ENCODE results near the gene KLHL41. TPM values are rescaled to one million over a fixed set of nuclear protein-coding genes. Genes with fewer than 3 reads are reported as not detected.

KLHL41 gene
- total RNA-seq, 4 donors from 2014 or later: 0.99 to 2.9 (median 1.9) TPM

GRCh38 chr2:169464882-169465281 lies 44.6 kb upstream of the KLHL41 start:
- TF ChIP-seq EP300 (IDR thresholded peaks at IDR 0.05) (no peak), CTCF (IDR thresholded peaks at IDR 0.05) (no peak), POLR2AphosphoS5 (IDR thresholded peaks at IDR 0.05) (no peak), POLR2A (IDR thresholded peaks at IDR 0.05; ENCODE audit: low read depth) (no peak)
- no peaks in the 10 kb centered on the region for H3K36me3 ChIP-seq
- 47% methylated on average over 2 of the region's 2 CpGs for WGBS
- intact Hi-C loops (cut with DNase I): no loop called here
- no peaks in the 10 kb centered on the region for H3K27me3 ChIP-seq
- no peak overlapping the region for H3K27ac ChIP-seq (replicated peaks in 1 of 4)
- no peak for DNase-seq (ENCODE audit: extremely low spot score)
- H3K4me1 ChIP-seq: peaks cover 0 to 17% (median 9%) of the 10 kb centered on the region in 4 donors
- no peaks in the 10 kb centered on the region for H3K9me3 ChIP-seq
- H3K4me3 ChIP-seq: no peak overlapping the region

GRCh38 chr2:169468841-169469240 lies 40.7 kb upstream of the KLHL41 start:
- no peak overlapping the region for H3K4me3 ChIP-seq
- no peak for DNase-seq (ENCODE audit: extremely low spot score)
- H3K9me3 ChIP-seq: no peaks in the 10 kb centered on the region
- peaks cover 0 to 6% (median under 1%) of the 10 kb centered on the region in 4 donors for H3K4me1 ChIP-seq
- no peak for TF ChIP-seq EP300 (IDR thresholded peaks at IDR 0.05)
- no peak for TF ChIP-seq POLR2AphosphoS5 (IDR thresholded peaks at IDR 0.05)
- no peak for TF ChIP-seq CTCF (IDR thresholded peaks at IDR 0.05)
- no peak for TF ChIP-seq POLR2A (IDR thresholded peaks at IDR 0.05; ENCODE audit: low read depth)
- no peaks in the 10 kb centered on the region for H3K36me3 ChIP-seq
- WGBS: 100% methylated on average over 1 of the region's 1 CpG
- H3K27ac ChIP-seq (replicated peaks in 1 of 4): no peak overlapping the region
- H3K27me3 ChIP-seq: no peaks in the 10 kb centered on the region
- intact Hi-C loops (cut with DNase I): no loop called here

GRCh38 chr2:169469952-169470572 lies 39.4 kb upstream of the KLHL41 start:
- Histone ChIP-seq H3K27ac (replicated peaks in 1 of 4) (no peak overlapping the region), H3K9me3 (no peaks in the 10 kb centered on the region), H3K27me3 (no peaks in the 10 kb centered on the region), H3K36me3 (no peaks in the 10 kb centered on the region), H3K4me3 (no peak overlapping the region), H3K4me1 (peaks cover 0 to under 1% (median 0%) of the 10 kb centered on the region in 4 donors)
- intact Hi-C loops (cut with DNase I): no loop called here
- TF ChIP-seq POLR2AphosphoS5 (IDR thresholded peaks at IDR 0.05) (no peak), POLR2A (IDR thresholded peaks at IDR 0.05; ENCODE audit: low read depth) (no peak), CTCF (IDR thresholded peaks at IDR 0.05) (no peak), EP300 (IDR thresholded peaks at IDR 0.05) (no peak)
- 65% methylated on average over 3 of the region's 3 CpGs for WGBS
- DNase-seq (ENCODE audit: extremely low spot score): no peak

GRCh38 chr2:169472249-169472648 lies 37.3 kb upstream of the KLHL41 start:
- no peak for DNase-seq (ENCODE audit: extremely low spot score)

More at GRCh38 chr2:169472249-169472648, 37.3 kb upstream of the KLHL41 start:
- intact Hi-C loops (cut with DNase I): no loop called here
- Histone ChIP-seq H3K4me1 (no peaks in the 10 kb centered on the region), H3K27me3 (no peaks in the 10 kb centered on the region), H3K36me3 (no peaks in the 10 kb centered on the region), H3K9me3 (no peaks in the 10 kb centered on the region), H3K4me3 (no peak overlapping the region), H3K27ac (replicated peaks in 1 of 4) (no peak overlapping the region)
- TF ChIP-seq POLR2A (IDR thresholded peaks at IDR 0.05; ENCODE audit: low read depth): no peak
- no peak for TF ChIP-seq EP300 (IDR thresholded peaks at IDR 0.05)
- no peak for TF ChIP-seq CTCF (IDR thresholded peaks at IDR 0.05)
- no peak for TF ChIP-seq POLR2AphosphoS5 (IDR thresholded peaks at IDR 0.05)
- 92% methylated on average over 1 of the region's 1 CpG for WGBS
